Measurements from ENCODE around the gene ST6GALNAC6. TPM values are rescaled to one million over a fixed set of nuclear protein-coding genes. Genes with fewer than 3 reads are reported as not detected.
A peak's percentile ranks its signal among the peaks of the same experiment; 100 is the strongest.
"Not testable (repeated sequence)": the region's sequence is repeated elsewhere in the genome, so short reads cannot be mapped to it uniquely, and the experiment has no call there.

The ST6GALNAC6 gene
- polyA plus RNA-seq, 1 donor, result 14.4 TPM

- Histone ChIP-seq H3K27me3 (ENCODE audit: control insufficient read depth, insufficient read depth, low read length) (peaks cover 6% of the 10 kb centered on the region), H3K4me1 (ENCODE audit: control insufficient read depth, insufficient read depth, low read length) (peaks cover 11% of the 10 kb centered on the region), H3K27ac (ENCODE audit: low read length) (no peak overlapping the region), H3K9me3 (ENCODE audit: control insufficient read depth, low read depth, low read length) (no peaks in the 10 kb centered on the region), H3K36me3 (ENCODE audit: control insufficient read depth, insufficient read depth, low read length) (no peaks in the 10 kb centered on the region), H3K4me3 (ENCODE audit: low read length) (no peak overlapping the region)
- no CpG with 5 or more reads among the region's 19 CpGs for WGBS (ENCODE audit: insufficient coverage, low lambda C conversion rate)
- DNase-seq, result no peak
These were observed 26.1 kb downstream of the ST6GALNAC6 start for GRCh38 chr9:127873223-127873691.

- no peak overlapping the region for H3K4me3 ChIP-seq (ENCODE audit: low read length)
- H3K4me1 ChIP-seq (ENCODE audit: control insufficient read depth, insufficient read depth, low read length), result peaks cover 7% of the 10 kb centered on the region
- H3K27ac ChIP-seq (ENCODE audit: low read length), result no peak overlapping the region
- no peaks in the 10 kb centered on the region for H3K27me3 ChIP-seq (ENCODE audit: control insufficient read depth, insufficient read depth, low read length)
- DNase-seq, result no peak
- WGBS (ENCODE audit: insufficient coverage, low lambda C conversion rate), result no CpG with 5 or more reads among the region's 20 CpGs
- no peaks in the 10 kb centered on the region for H3K9me3 ChIP-seq (ENCODE audit: control insufficient read depth, low read depth, low read length)
- H3K36me3 ChIP-seq (ENCODE audit: control insufficient read depth, insufficient read depth, low read length), result no peaks in the 10 kb centered on the region
These were observed 26.8 kb downstream of the ST6GALNAC6 start for GRCh38 chr9:127872369-127873222.

GRCh38 chr9:127871531-127871930, 27.9 kb downstream of the ST6GALNAC6 start:
- Histone ChIP-seq H3K27me3 (ENCODE audit: control insufficient read depth, insufficient read depth, low read length) (no peaks in the 10 kb centered on the region), H3K9me3 (ENCODE audit: control insufficient read depth, low read depth, low read length) (no peaks in the 10 kb centered on the region), H3K4me1 (ENCODE audit: control insufficient read depth, insufficient read depth, low read length) (peaks cover 2% of the 10 kb centered on the region), H3K4me3 (ENCODE audit: low read length) (no peak overlapping the region), H3K36me3 (ENCODE audit: control insufficient read depth, insufficient read depth, low read length) (no peaks in the 10 kb centered on the region), H3K27ac (ENCODE audit: low read length) (no peak overlapping the region)
- DNase-seq, result no peak
- WGBS (ENCODE audit: insufficient coverage, low lambda C conversion rate), result 100% methylated on average over 1 of the region's 9 CpGs

DNA sequence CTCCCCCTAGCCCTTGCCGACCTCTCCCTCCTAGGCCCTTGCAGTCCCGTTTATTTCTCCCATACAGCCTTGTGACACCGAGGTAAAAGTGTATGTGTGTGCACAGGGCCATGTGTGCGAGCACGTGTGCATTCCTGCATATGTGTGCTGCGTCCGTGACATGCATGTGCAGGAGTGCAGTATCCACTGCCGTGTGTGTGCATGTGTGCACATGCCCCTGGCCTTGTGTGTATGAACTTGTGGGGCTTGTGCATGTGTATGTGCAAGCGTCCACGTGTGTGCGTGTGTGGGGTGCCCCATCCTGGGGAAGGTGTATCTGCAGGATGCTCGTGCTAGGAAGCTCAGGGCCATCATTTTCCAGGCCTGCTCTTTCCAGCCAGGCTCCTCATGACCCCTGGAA, 28.5 kb downstream of the ST6GALNAC6 start:
- DNase-seq, result no peak
- no peaks in the 10 kb centered on the region for H3K36me3 ChIP-seq (ENCODE audit: control insufficient read depth, insufficient read depth, low read length)
- H3K9me3 ChIP-seq (ENCODE audit: control insufficient read depth, low read depth, low read length), result no peaks in the 10 kb centered on the region

DNA sequence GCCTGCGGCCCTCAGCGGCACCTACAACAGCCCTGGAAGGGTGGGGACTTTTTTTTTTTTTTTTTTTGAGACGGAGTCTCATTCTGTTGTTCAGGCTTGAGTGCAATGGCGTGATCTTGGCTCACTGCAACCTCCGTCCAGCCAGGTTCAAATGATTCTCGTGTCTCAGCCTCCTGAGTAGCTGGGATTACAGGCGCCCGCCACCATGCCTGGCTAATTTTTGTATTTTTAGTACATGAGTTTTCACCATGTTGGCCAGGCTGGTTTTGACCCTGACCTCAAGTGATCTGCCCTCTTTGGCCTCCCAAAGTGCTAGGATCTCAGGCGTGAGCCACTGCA, 29.3 kb downstream of the ST6GALNAC6 start:
- H3K27ac ChIP-seq (ENCODE audit: low read length); H3K4me3 ChIP-seq (ENCODE audit: low read length); H3K36me3 ChIP-seq (ENCODE audit: control insufficient read depth, insufficient read depth, low read length); H3K9me3 ChIP-seq (ENCODE audit: control insufficient read depth, low read depth, low read length); H3K4me1 ChIP-seq (ENCODE audit: control insufficient read depth, insufficient read depth, low read length); H3K27me3 ChIP-seq (ENCODE audit: control insufficient read depth, insufficient read depth, low read length); DNase-seq: not testable (repeated sequence)
- WGBS (ENCODE audit: insufficient coverage, low lambda C conversion rate), result no CpG with 5 or more reads among the region's 9 CpGs

More for the DNA sequence above, 28.5 kb downstream of the ST6GALNAC6 start:
- no CpG with 5 or more reads among the region's 12 CpGs for WGBS (ENCODE audit: insufficient coverage, low lambda C conversion rate)
- Histone ChIP-seq H3K4me1 (ENCODE audit: control insufficient read depth, insufficient read depth, low read length) (peaks cover 2% of the 10 kb centered on the region), H3K27ac (ENCODE audit: low read length) (no peak overlapping the region), H3K4me3 (ENCODE audit: low read length) (no peak overlapping the region), H3K27me3 (ENCODE audit: control insufficient read depth, insufficient read depth, low read length) (no peaks in the 10 kb centered on the region)

- WGBS (ENCODE audit: insufficient coverage, low lambda C conversion rate), result no CpG with 5 or more reads among the region's 18 CpGs
- DNase-seq, result peak; percentile 58 to 73
- H3K27ac ChIP-seq (ENCODE audit: low read length), result no peak overlapping the region
- H3K36me3 ChIP-seq (ENCODE audit: control insufficient read depth, insufficient read depth, low read length), result no peaks in the 10 kb centered on the region
- H3K4me1 ChIP-seq (ENCODE audit: control insufficient read depth, insufficient read depth, low read length), result no peaks in the 10 kb centered on the region
- no peak overlapping the region for H3K4me3 ChIP-seq (ENCODE audit: low read length)
- H3K9me3 ChIP-seq (ENCODE audit: control insufficient read depth, low read depth, low read length), result no peaks in the 10 kb centered on the region
- no peaks in the 10 kb centered on the region for H3K27me3 ChIP-seq (ENCODE audit: control insufficient read depth, insufficient read depth, low read length)
These were observed 29.9 kb downstream of the ST6GALNAC6 start for GRCh38 chr9:127869310-127870152.

DNA sequence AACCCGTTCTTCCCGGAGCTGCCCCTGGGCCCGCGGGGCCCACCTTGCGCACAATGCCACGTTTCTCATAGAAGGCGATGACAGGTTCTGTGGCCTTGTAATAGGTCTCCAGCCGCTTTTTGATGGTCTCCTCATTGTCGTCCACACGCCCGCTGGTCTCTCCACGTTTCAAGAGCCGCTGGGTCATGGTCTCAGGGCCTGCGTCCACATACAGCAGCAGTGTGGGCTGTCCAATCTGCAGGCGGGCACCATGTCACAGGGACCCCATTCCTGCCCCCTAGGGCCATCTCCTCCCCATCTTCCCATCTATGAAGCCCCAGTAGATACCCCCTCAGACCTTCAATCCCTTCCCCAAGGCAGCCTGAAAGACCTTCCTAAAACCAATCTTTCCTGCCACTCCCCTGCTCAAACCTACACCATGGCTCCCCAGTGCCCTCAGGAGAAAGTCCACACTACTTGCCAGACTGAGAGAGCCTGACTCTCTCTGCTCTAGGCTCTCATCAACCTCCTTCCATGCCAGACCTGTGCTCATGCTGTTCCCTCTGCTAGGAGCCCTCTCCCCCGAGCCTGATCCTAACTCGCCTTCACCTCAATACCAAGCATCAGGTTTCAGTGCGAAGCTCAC, 31.0 kb downstream of the ST6GALNAC6 start:
- no peaks in the 10 kb centered on the region for H3K4me1 ChIP-seq (ENCODE audit: control insufficient read depth, insufficient read depth, low read length)
- no peak overlapping the region for H3K27ac ChIP-seq (ENCODE audit: low read length)
- no peaks in the 10 kb centered on the region for H3K36me3 ChIP-seq (ENCODE audit: control insufficient read depth, insufficient read depth, low read length)
- no peak overlapping the region for H3K4me3 ChIP-seq (ENCODE audit: low read length)
- no peaks in the 10 kb centered on the region for H3K9me3 ChIP-seq (ENCODE audit: control insufficient read depth, low read depth, low read length)
- no peak for DNase-seq
- no peaks in the 10 kb centered on the region for H3K27me3 ChIP-seq (ENCODE audit: control insufficient read depth, insufficient read depth, low read length)
- 100% methylated on average over 2 of the region's 18 CpGs for WGBS (ENCODE audit: insufficient coverage, low lambda C conversion rate)

DNA sequence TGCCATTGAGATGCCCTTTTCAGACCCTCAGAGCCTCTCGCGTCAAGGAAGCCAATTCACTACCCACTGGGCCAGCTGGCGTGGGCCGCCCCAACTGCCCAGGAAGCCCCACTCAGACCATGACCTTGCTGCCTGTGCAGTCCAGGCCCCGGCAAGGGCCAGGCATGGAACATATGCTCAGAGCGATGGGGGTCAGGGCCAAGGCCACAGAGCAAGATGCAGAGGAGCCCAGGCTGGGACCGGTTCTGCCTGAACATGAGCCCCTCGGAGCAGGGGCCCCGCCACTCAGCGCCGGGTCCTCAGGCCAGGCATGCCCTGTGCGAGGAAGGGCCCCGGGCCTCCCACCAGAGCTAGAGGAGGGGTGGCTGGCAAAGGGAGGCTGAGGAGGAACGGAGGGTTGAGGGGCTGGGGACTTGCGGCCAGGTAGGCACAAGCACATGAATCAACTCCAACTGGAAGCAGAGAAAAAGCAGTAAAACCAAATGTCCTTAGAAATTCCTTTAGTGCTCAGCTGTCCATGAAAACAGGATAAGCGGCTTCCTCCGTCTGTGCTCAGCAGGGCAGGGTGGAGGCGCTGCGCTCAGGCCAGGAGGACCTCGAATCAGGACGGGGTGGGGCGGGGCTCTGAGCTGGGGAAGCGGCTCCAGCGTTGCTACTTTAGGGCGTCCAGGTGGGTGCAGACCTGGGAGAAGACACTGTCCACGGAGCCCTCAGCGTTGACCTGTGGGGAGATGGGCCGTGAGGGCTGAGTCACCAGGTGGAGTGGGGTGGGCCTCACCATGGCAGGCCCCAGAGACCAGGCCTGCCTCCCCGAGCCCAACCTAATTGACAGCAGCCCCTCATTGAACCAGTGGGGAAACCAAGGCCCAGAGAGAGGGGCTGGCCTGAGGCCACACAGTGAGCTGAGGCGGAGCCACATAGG, 31.8 kb downstream of the ST6GALNAC6 start:
- Histone ChIP-seq H3K27me3 (ENCODE audit: control insufficient read depth, insufficient read depth, low read length) (no peaks in the 10 kb centered on the region), H3K36me3 (ENCODE audit: control insufficient read depth, insufficient read depth, low read length) (no peaks in the 10 kb centered on the region), H3K9me3 (ENCODE audit: control insufficient read depth, low read depth, low read length) (no peaks in the 10 kb centered on the region), H3K27ac (ENCODE audit: low read length) (no peak overlapping the region), H3K4me3 (ENCODE audit: low read length) (no peak overlapping the region), H3K4me1 (ENCODE audit: control insufficient read depth, insufficient read depth, low read length) (peaks cover under 1% of the 10 kb centered on the region)
- no peak for DNase-seq
- WGBS (ENCODE audit: insufficient coverage, low lambda C conversion rate), result no CpG with 5 or more reads among the region's 30 CpGs

DNA sequence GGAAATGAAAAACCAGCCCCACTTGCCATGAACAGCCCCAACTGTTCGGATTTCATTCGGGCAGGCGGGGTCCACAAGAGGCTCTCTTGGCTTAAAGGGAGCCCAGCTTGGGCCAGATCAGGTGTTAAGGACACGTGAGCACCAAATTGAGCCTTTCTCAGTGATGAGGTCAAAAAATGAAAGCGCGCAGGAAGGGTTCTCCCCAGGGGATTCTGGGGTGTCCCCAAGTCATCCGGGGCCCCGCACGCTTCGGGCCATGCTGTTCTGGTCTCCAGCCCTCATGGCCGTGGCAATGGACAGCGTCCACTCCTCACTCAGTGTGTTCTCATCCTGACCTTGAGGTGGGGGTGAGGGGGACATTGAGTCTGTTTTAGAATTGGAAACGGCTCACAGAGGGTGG, 32.9 kb downstream of the ST6GALNAC6 start:
- no peak for DNase-seq
- WGBS (ENCODE audit: insufficient coverage, low lambda C conversion rate), result no CpG with 5 or more reads among the region's 13 CpGs
- no peak overlapping the region for H3K27ac ChIP-seq (ENCODE audit: low read length)

More for the DNA sequence above, 32.9 kb downstream of the ST6GALNAC6 start:
- Histone ChIP-seq H3K27me3 (ENCODE audit: control insufficient read depth, insufficient read depth, low read length) (no peaks in the 10 kb centered on the region), H3K9me3 (ENCODE audit: control insufficient read depth, low read depth, low read length) (no peaks in the 10 kb centered on the region), H3K4me1 (ENCODE audit: control insufficient read depth, insufficient read depth, low read length) (peaks cover 4% of the 10 kb centered on the region), H3K36me3 (ENCODE audit: control insufficient read depth, insufficient read depth, low read length) (no peaks in the 10 kb centered on the region), H3K4me3 (ENCODE audit: low read length) (no peak overlapping the region)
